PFSK-1 (cell line): Measurements from ENCODE around the gene TPCN1.

Experiments used
- FOXP2 ChIP-seq: optimal IDR thresholded peaks from 2 replicates; pipeline ENCODE3; 2011; ENCODE audit warnings: borderline replicate concordance, control low read depth, inconsistent platforms; ENCODE audit not compliant: insufficient read depth; ENCODE audit errors: extremely low read length, extremely low read depth
- POLR2AphosphoS5 ChIP-seq: IDR thresholded peaks from 2 replicates; pipeline ENCODE4 v1.6.1; 2012; ENCODE audit warnings: low read depth, mild to moderate bottlenecking, control low read depth, low read length, moderate library complexity
- REST ChIP-seq, 2 experiments: IDR thresholded peaks; 2 replicates each; pipeline versions ENCODE4 v1.6.1 to v1.8.0; 2011 to 2012; ENCODE audit warnings: low read depth in 2 of 2, low read length in 2 of 2, control low read depth in 1 of 2, inconsistent platforms in 1 of 2, mild to moderate bottlenecking in 1 of 2, moderate library complexity in 1 of 2; ENCODE audit not compliant: insufficient read depth in 1 of 2
- SIN3A ChIP-seq: IDR thresholded peaks from 2 replicates; pipeline ENCODE4 v1.6.1; 2012; ENCODE audit warnings: mild to moderate bottlenecking, low read length, moderate library complexity, borderline replicate concordance; ENCODE audit not compliant: insufficient read depth
- TAF1 ChIP-seq: IDR thresholded peaks from 2 replicates; pipeline ENCODE4 v1.6.1; 2012; ENCODE audit warnings: low read length, control low read depth, borderline replicate concordance; ENCODE audit not compliant: insufficient read depth

- TF ChIP-seq POLR2AphosphoS5 (no peak), REST (IDR thresholded peaks at IDR 0.05; ENCODE audit: insufficient read depth in 1 of 2, low read depth in 2 of 2, low read length in 2 of 2) (no peak), TAF1 (no peak), FOXP2 (no peak), SIN3A (no peak)
Observed at GRCh38 chr12:113347107-113347506, 125.8 kb downstream of the TPCN1 start.
